Fibroblast of lung (primary cell): ENCODE measurements around the gene ADGRD1.

ENCODE experiments used
- CTCF ChIP-seq, 2 donors: IDR thresholded peaks in 1 of 2; conservative IDR thresholded peaks in 1 of 2; 1 replicate in 1 of 2; 2 replicates in 1 of 2; pipeline ENCODE4 v1.5.1; 2011 to 2012; ENCODE audit warnings: low read length in 2 of 2, control low read depth in 1 of 2, inconsistent platforms in 1 of 2, low read depth in 1 of 2, mild to moderate bottlenecking in 1 of 2
- EZH2 ChIP-seq: IDR thresholded peaks from 2 replicates; pipeline ENCODE4 v1.5.1; 2012; ENCODE audit warnings: low read length, control low read depth, mild to moderate bottlenecking; ENCODE audit errors: missing control alignments

- no peak for TF ChIP-seq CTCF (conservative IDR thresholded peaks at IDR 0.05 in 1 of 2, IDR thresholded peaks at IDR 0.05 in 1 of 2; ENCODE audit: low read depth in 1 of 2, low read length in 2 of 2)
- no peak for TF ChIP-seq EZH2
Observed at GRCh38 chr12:131009595-131010395, 56.1 kb downstream of the ADGRD1 start.
